DND-41 (cell line): ENCODE data around the gene NXN.
"Not testable (repeated sequence)": the region's sequence is repeated elsewhere in the genome, so short reads cannot be mapped to it uniquely, and the experiment has no call there.

ENCODE experiments used
- ATAC-seq: fragments of 200-7000 bp; cut with Tn5 transposase; 3 replicates; pipeline ENCODE4 v1.9.1; 2021; ENCODE audit warnings: low read depth; ENCODE audit not compliant: insufficient read depth
- DNase-seq: peaks from one replicate; pipeline ENCODE4 v3.0.0-alpha.2; 2020
- H2AFZ ChIP-seq: 2 replicates; pipeline ENCODE4 v1.6.0; 2012; ENCODE audit warnings: low read depth, low read length
- H3K27ac ChIP-seq: 2 replicates; pipeline ENCODE4 v1.5.1; 2012; ENCODE audit warnings: low read length, inconsistent platforms
- H3K27me3 ChIP-seq: fragments of 200-600 bp; sonication (generic); 2 replicates; pipeline ENCODE4 v1.6.0; 2012; ENCODE audit warnings: low read length, mild to moderate bottlenecking, inconsistent platforms; ENCODE audit not compliant: insufficient read depth, poor library complexity
- H3K36me3 ChIP-seq: 2 replicates; pipeline ENCODE4 v1.5.1; 2012; ENCODE audit warnings: low read length, inconsistent platforms; ENCODE audit not compliant: insufficient read depth
- H3K4me1 ChIP-seq: 2 replicates; pipeline ENCODE4 v1.5.1; 2012; ENCODE audit warnings: mild to moderate bottlenecking, low read length; ENCODE audit not compliant: insufficient read depth
- H3K4me2 ChIP-seq: 2 replicates; pipeline ENCODE4 v1.6.0; 2012; ENCODE audit warnings: mild to moderate bottlenecking, moderate library complexity, low read length, inconsistent platforms; ENCODE audit not compliant: insufficient read depth
- H3K4me3 ChIP-seq, 2 experiments: fragments of 200-600 bp in 1 of 2; shearing (Covaris generic) in 1 of 2; 2 replicates each; pipeline ENCODE4 v1.5.1; 2012 to 2016; ENCODE audit warnings: inconsistent platforms in 2 of 2, low read length in 2 of 2, mild to moderate bottlenecking in 2 of 2, low read depth in 1 of 2, moderate library complexity in 1 of 2
- H3K79me2 ChIP-seq: 2 replicates; pipeline ENCODE4 v1.6.0; 2012; ENCODE audit warnings: low read length, inconsistent platforms; ENCODE audit not compliant: insufficient read depth
- H3K9ac ChIP-seq: 2 replicates; pipeline ENCODE4 v1.6.0; 2012; ENCODE audit warnings: low read depth, mild to moderate bottlenecking, inconsistent platforms, low read length, moderate library complexity
- H3K9me3 ChIP-seq: 2 replicates; pipeline ENCODE4 v1.5.1; 2012; ENCODE audit warnings: low read length, moderate library complexity, mild to moderate bottlenecking, inconsistent platforms; ENCODE audit not compliant: insufficient read depth, severe bottlenecking
- H4K20me1 ChIP-seq: 2 replicates; pipeline ENCODE4 v1.6.0; 2012; ENCODE audit warnings: low read length; ENCODE audit not compliant: insufficient read depth
- EZH2 ChIP-seq: IDR thresholded peaks from 3 replicates; pipeline ENCODE4 v1.6.1; 2012; ENCODE audit warnings: borderline replicate concordance, low read depth, mild to moderate bottlenecking, moderate library complexity, low read length, inconsistent platforms; ENCODE audit not compliant: severe bottlenecking
- TF ChIP-seq, protein P1 (sequence below): IDR thresholded peaks from 2 replicates; pipeline ENCODE4 v1.5.1; 2012; ENCODE audit warnings: borderline replicate concordance, low read length, moderate library complexity, mild to moderate bottlenecking; ENCODE audit not compliant: poor library complexity, severe bottlenecking; ENCODE audit errors: extremely low read depth

NXN gene

DNA sequence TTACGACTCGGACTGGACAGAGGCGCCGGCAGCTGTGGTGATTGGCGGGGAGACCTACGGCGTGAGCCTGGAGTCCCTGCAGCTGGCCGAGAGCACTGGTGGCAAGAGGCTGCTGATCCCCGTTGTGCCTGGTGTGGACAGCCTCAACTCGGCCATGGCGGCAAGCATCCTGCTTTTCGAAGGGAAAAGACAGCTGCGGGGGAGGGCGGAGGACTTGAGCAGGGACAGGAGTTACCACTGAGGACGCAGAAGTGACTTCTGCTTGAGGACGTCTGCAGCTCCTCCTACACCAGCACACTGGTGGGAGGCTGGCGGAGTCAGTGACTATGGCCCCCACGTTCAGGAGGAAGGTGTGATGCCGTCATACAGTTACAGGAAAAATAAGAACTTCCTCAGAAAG, 187.7 kb downstream of the NXN start:
- Histone ChIP-seq H3K27ac (no peak overlapping the region), H3K4me2 (no peak overlapping the region), H3K4me1 (no peaks in the 10 kb centered on the region), H3K36me3 (peaks cover 72% of the 10 kb centered on the region), H3K9ac (no peak overlapping the region), H3K79me2 (no peaks in the 10 kb centered on the region), H3K4me3 (no peak overlapping the region), H3K9me3 (no peaks in the 10 kb centered on the region), H3K27me3 (no peaks in the 10 kb centered on the region), H2AFZ (no peak overlapping the region), H4K20me1 (peaks cover 20% of the 10 kb centered on the region)
- ATAC-seq (no peak), DNase-seq (no peak)
- no peak for TF ChIP-seq EZH2

DNA sequence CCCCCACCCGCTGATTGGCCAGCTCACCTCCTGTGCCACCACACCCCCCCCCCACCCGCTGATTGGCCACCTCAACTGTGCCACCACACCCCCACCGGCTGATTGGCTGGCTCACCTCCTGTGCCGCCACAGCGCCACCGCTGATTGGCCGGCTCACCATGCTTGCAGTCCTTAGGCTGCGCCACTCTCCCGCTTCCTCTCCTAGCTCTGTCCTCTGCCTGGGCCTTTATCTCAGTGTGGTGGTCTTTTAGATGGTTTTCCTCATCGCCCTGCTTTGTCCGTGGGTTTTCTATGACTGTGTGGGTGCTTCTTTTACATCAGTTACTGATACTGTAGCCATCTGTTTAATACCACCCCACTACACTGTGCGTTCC, 188.7 kb downstream of the NXN start:
- not testable (repeated sequence) for H3K9ac ChIP-seq, H3K27ac ChIP-seq, H3K9me3 ChIP-seq, H3K27me3 ChIP-seq, DNase-seq, H3K4me1 ChIP-seq, H3K4me2 ChIP-seq, H2AFZ ChIP-seq, H3K79me2 ChIP-seq, H3K4me3 ChIP-seq
- peaks cover 20% of the 10 kb centered on the region for H4K20me1 ChIP-seq
- peaks cover 75% of the 10 kb centered on the region for H3K36me3 ChIP-seq
- 0 out of 3 replicates have a peak, but pooled peaks have one; percentile 22 for ATAC-seq

DNA sequence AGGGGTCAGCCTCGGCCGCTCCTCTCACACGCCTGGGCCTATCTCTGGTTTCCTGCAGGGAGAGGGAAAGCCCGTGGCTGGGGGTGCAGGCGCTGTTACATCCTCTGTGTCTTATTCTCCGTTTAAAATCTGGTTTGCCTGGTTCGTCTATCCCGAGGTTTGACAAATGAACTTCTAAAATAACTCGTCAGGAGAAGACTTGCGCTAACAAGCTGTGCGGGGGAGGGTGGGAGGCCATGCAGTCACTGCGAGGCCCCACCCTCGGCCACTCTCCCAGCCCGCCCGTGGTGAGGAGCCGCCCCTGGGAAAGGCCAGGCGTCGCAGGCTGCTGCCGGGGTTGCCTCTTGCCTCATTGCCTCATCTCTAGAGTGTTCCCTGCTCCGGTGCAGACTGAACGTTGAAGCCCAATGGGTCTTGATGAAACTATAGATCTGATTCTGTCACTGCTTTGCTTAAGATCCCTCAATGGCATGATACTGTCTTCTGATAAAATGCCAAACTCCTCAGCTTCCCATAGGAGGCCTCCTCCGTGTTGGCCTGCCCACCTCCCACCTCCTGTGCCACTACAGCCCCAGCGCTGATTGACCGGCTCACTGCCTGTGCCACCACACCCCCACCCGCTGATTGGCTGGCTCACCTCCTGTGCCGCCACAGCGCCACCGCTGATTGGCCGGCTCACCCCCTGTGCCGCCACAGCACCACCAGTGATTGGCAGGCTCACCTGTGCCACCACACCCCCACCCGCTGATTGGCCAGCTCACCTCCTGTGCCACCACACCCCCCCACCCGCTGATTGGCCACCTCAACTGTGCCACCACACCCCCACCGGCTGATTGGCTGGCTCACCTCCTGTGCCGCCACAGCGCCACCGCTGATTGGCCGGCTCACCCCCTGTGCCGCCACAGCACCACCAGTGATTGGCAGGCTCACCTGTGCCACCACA, 189.4 kb downstream of the NXN start:
- peak; percentile 35; the same call in 2 of the 3 replicates for ATAC-seq
- H3K4me3 ChIP-seq, H2AFZ ChIP-seq, H3K27ac ChIP-seq, H3K9me3 ChIP-seq, DNase-seq, H3K4me2 ChIP-seq, H3K9ac ChIP-seq, H3K4me1 ChIP-seq, H3K27me3 ChIP-seq, H3K79me2 ChIP-seq: not testable (repeated sequence)
- Histone ChIP-seq H3K36me3 (peaks cover 71% of the 10 kb centered on the region), H4K20me1 (peaks cover 20% of the 10 kb centered on the region)

DNA sequence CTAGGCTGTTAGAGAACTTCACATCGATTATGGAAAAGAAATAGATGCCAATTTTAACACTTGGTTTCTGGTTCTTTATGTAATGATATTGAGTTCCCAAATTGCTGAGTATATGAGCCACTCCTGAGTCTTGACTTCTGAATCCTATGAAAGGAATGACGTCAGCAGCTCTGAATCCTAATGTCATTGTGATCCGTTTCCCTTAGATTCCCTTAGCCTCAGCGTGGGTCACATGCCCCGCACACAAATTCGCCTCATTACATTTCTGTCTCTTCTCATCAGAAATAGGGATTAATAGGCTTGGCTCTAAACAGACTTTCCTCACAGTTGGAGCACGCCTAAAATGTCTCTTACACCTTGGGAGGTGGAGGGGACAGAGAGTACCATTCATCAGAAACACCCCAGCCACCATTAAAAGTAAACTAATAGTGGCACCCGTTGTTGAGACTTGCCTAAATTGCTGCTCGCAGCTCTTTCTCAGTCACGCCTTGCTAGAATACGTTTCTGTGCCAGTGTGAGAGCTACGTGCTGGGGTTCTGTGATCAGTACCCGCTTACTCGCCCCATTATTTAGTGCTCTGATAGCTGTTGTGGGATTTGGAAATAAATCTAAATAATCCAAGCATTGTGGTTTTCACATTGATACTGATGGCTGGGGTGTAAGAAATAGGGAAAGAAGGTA, 190.3 kb downstream of the NXN start:
- peaks cover 7% of the 10 kb centered on the region for H3K4me1 ChIP-seq
- H2AFZ ChIP-seq, result no peak overlapping the region
- H3K9ac ChIP-seq, result no peak overlapping the region
- no peak overlapping the region for H3K27ac ChIP-seq
- H4K20me1 ChIP-seq, result peaks cover 21% of the 10 kb centered on the region
- no peak overlapping the region for H3K4me2 ChIP-seq
- H3K79me2 ChIP-seq, result peaks cover 12% of the 10 kb centered on the region
- no peaks in the 10 kb centered on the region for H3K27me3 ChIP-seq
- no peak for DNase-seq
- TF ChIP-seq EZH2, result no peak
- TF ChIP-seq, protein P1, sequence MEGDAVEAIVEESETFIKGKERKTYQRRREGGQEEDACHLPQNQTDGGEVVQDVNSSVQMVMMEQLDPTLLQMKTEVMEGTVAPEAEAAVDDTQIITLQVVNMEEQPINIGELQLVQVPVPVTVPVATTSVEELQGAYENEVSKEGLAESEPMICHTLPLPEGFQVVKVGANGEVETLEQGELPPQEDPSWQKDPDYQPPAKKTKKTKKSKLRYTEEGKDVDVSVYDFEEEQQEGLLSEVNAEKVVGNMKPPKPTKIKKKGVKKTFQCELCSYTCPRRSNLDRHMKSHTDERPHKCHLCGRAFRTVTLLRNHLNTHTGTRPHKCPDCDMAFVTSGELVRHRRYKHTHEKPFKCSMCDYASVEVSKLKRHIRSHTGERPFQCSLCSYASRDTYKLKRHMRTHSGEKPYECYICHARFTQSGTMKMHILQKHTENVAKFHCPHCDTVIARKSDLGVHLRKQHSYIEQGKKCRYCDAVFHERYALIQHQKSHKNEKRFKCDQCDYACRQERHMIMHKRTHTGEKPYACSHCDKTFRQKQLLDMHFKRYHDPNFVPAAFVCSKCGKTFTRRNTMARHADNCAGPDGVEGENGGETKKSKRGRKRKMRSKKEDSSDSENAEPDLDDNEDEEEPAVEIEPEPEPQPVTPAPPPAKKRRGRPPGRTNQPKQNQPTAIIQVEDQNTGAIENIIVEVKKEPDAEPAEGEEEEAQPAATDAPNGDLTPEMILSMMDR, result no peak
- no peak for ATAC-seq
- no peak overlapping the region for H3K4me3 ChIP-seq
- H3K9me3 ChIP-seq, result no peaks in the 10 kb centered on the region
- peaks cover 78% of the 10 kb centered on the region for H3K36me3 ChIP-seq
